BLaER1 (cell line): ENCODE data around the gene KLHL40.
A peak's percentile ranks its signal among the peaks of the same experiment; 100 is the strongest.

ENCODE experiments used
- H3K27ac ChIP-seq: shearing (Covaris generic); formaldehyde crosslinking; 2 replicates; pipeline ENCODE4 v1.8.1; 2022
- H3K27me3 ChIP-seq: shearing (Covaris generic); formaldehyde crosslinking; 2 replicates; pipeline ENCODE4 v1.8.1; 2022
- H3K36me3 ChIP-seq: shearing (Covaris generic); formaldehyde crosslinking; 2 replicates; pipeline ENCODE4 v1.8.1; 2022
- H3K4me1 ChIP-seq: shearing (Covaris generic); formaldehyde crosslinking; 2 replicates; pipeline ENCODE4 v1.8.1; 2022
- H3K4me2 ChIP-seq: shearing (Covaris generic); formaldehyde crosslinking; 2 replicates; pipeline ENCODE4 v1.8.1; 2022
- H3K4me3 ChIP-seq: shearing (Covaris generic); formaldehyde crosslinking; 2 replicates; pipeline ENCODE4 v1.8.1; 2022
- H3K9ac ChIP-seq: shearing (Covaris generic); formaldehyde crosslinking; 2 replicates; pipeline ENCODE4 v1.8.1; 2022
- H3K9me3 ChIP-seq: shearing (Covaris generic); formaldehyde crosslinking; 2 replicates; pipeline ENCODE4 v1.8.1; 2022
- H4K20me1 ChIP-seq: shearing (Covaris generic); formaldehyde crosslinking; 2 replicates; pipeline ENCODE4 v1.8.1; 2022
- Cebpa-rat ChIP-seq: shearing (Covaris generic); IDR thresholded peaks from 2 replicates; pipeline ENCODE4 v1.8.1; 2022

KLHL40 gene

GRCh38 chr3:42667523-42668412 lies 17.6 kb upstream of the KLHL40 start:
- H3K27me3 ChIP-seq = no peaks in the 10 kb centered on the region
- no peak overlapping the region for H3K27ac ChIP-seq

GRCh38 chr3:42668413-42668760 lies 16.9 kb upstream of the KLHL40 start:
- Histone ChIP-seq H3K9me3 (peaks cover 5% of the 10 kb centered on the region; the same call in 1 of the 2 replicates), H3K4me1 (peaks cover 46% of the 10 kb centered on the region), H3K4me2 (no peak overlapping the region), H3K4me3 (no peak overlapping the region), H3K27me3 (no peaks in the 10 kb centered on the region), H3K36me3 (0 out of 2 replicates have a peak, but pooled peaks cover 13% of the 10 kb centered on the region), H3K27ac (no peak overlapping the region), H3K9ac (no peak overlapping the region), H4K20me1 (no peaks in the 10 kb centered on the region)
- no peak for TF ChIP-seq Cebpa-rat

More at GRCh38 chr3:42667523-42668412, 17.6 kb upstream of the KLHL40 start:
- H3K36me3 ChIP-seq = 0 out of 2 replicates have a peak, but pooled peaks cover 13% of the 10 kb centered on the region
- H4K20me1 ChIP-seq = no peaks in the 10 kb centered on the region
- H3K4me1 ChIP-seq = peaks cover 52% of the 10 kb centered on the region
- no peak overlapping the region for H3K4me3 ChIP-seq
- peak overlapping the region; percentile 2; the same call in 1 of the 2 replicates for H3K4me2 ChIP-seq
- no peak overlapping the region for H3K9ac ChIP-seq
- H3K9me3 ChIP-seq = peaks cover 5% of the 10 kb centered on the region; the same call in 1 of the 2 replicates
- TF ChIP-seq Cebpa-rat = no peak

GRCh38 chr3:42668793-42669217 lies 16.5 kb upstream of the KLHL40 start:
- Histone ChIP-seq H3K4me3 (no peak overlapping the region), H3K27me3 (no peaks in the 10 kb centered on the region), H3K9ac (no peak overlapping the region), H4K20me1 (no peaks in the 10 kb centered on the region), H3K9me3 (peaks cover 5% of the 10 kb centered on the region; the same call in 1 of the 2 replicates), H3K36me3 (0 out of 2 replicates have a peak, but pooled peaks cover 13% of the 10 kb centered on the region), H3K4me2 (no peak overlapping the region), H3K27ac (no peak overlapping the region), H3K4me1 (peaks cover 42% of the 10 kb centered on the region)
- TF ChIP-seq Cebpa-rat = no peak

- Histone ChIP-seq H3K9ac (no peak overlapping the region), H3K4me2 (no peak overlapping the region), H3K36me3 (0 out of 2 replicates have a peak, but pooled peaks cover 13% of the 10 kb centered on the region), H3K27ac (no peak overlapping the region), H4K20me1 (no peaks in the 10 kb centered on the region), H3K27me3 (no peaks in the 10 kb centered on the region), H3K4me1 (peaks cover 29% of the 10 kb centered on the region), H3K9me3 (peaks cover 5% of the 10 kb centered on the region; the same call in 1 of the 2 replicates), H3K4me3 (no peak overlapping the region)
- no peak for TF ChIP-seq Cebpa-rat
Measured at GRCh38 chr3:42670051-42670576, 15.2 kb upstream of the KLHL40 start.

GRCh38 chr3:42670670-42671069 lies 14.7 kb upstream of the KLHL40 start:
- Histone ChIP-seq H3K4me2 (no peak overlapping the region), H3K4me1 (peaks cover 24% of the 10 kb centered on the region), H3K4me3 (no peak overlapping the region), H3K36me3 (0 out of 2 replicates have a peak, but pooled peaks cover 10% of the 10 kb centered on the region), H3K27me3 (no peaks in the 10 kb centered on the region), H4K20me1 (no peaks in the 10 kb centered on the region), H3K9ac (no peak overlapping the region), H3K9me3 (peaks cover 5% of the 10 kb centered on the region; the same call in 1 of the 2 replicates), H3K27ac (no peak overlapping the region)
- no peak for TF ChIP-seq Cebpa-rat

- H3K4me2 ChIP-seq = no peak overlapping the region
- peaks cover 14% of the 10 kb centered on the region for H3K9me3 ChIP-seq
- H3K9ac ChIP-seq = no peak overlapping the region
- no peak overlapping the region for H3K27ac ChIP-seq
- H4K20me1 ChIP-seq = no peaks in the 10 kb centered on the region
- no peak overlapping the region for H3K4me3 ChIP-seq
- no peaks in the 10 kb centered on the region for H3K36me3 ChIP-seq
- H3K4me1 ChIP-seq = peaks cover 7% of the 10 kb centered on the region
- no peak for TF ChIP-seq Cebpa-rat
- H3K27me3 ChIP-seq = no peaks in the 10 kb centered on the region
Measured at GRCh38 chr3:42672515-42672914, 12.8 kb upstream of the KLHL40 start.

GRCh38 chr3:42673082-42673481 lies 12.3 kb upstream of the KLHL40 start:
- no peak overlapping the region for H3K9ac ChIP-seq
- H4K20me1 ChIP-seq = no peaks in the 10 kb centered on the region
- H3K36me3 ChIP-seq = no peaks in the 10 kb centered on the region
- no peak overlapping the region for H3K4me2 ChIP-seq
- peaks cover under 1% of the 10 kb centered on the region; the same call in 1 of the 2 replicates for H3K4me1 ChIP-seq
- H3K27me3 ChIP-seq = no peaks in the 10 kb centered on the region
- H3K9me3 ChIP-seq = peaks cover 17% of the 10 kb centered on the region
- no peak for TF ChIP-seq Cebpa-rat
- no peak overlapping the region for H3K4me3 ChIP-seq
- no peak overlapping the region for H3K27ac ChIP-seq

GRCh38 chr3:42674146-42674545 lies 11.2 kb upstream of the KLHL40 start:
- Histone ChIP-seq H3K4me1 (no peaks in the 10 kb centered on the region), H3K9ac (no peak overlapping the region), H3K4me3 (no peak overlapping the region), H3K36me3 (no peaks in the 10 kb centered on the region), H4K20me1 (no peaks in the 10 kb centered on the region), H3K27ac (no peak overlapping the region), H3K9me3 (peaks cover 17% of the 10 kb centered on the region), H3K4me2 (no peak overlapping the region), H3K27me3 (no peaks in the 10 kb centered on the region)
- TF ChIP-seq Cebpa-rat = no peak

- no peak for TF ChIP-seq Cebpa-rat
- Histone ChIP-seq H4K20me1 (no peaks in the 10 kb centered on the region), H3K4me2 (no peak overlapping the region), H3K9ac (no peak overlapping the region), H3K27me3 (no peaks in the 10 kb centered on the region), H3K4me3 (no peak overlapping the region), H3K27ac (no peak overlapping the region), H3K4me1 (no peaks in the 10 kb centered on the region), H3K9me3 (peaks cover 13% of the 10 kb centered on the region), H3K36me3 (no peaks in the 10 kb centered on the region)
Measured at GRCh38 chr3:42675909-42676308, 9.4 kb upstream of the KLHL40 start.

GRCh38 chr3:42678447-42678846 lies 6.9 kb upstream of the KLHL40 start:
- no peak overlapping the region for H3K27ac ChIP-seq
- H3K4me3 ChIP-seq = no peak overlapping the region
- no peaks in the 10 kb centered on the region for H3K36me3 ChIP-seq
- no peaks in the 10 kb centered on the region for H3K4me1 ChIP-seq
- H3K27me3 ChIP-seq = no peaks in the 10 kb centered on the region
- no peak overlapping the region for H3K4me2 ChIP-seq
- peaks cover 13% of the 10 kb centered on the region for H3K9me3 ChIP-seq
- H4K20me1 ChIP-seq = no peaks in the 10 kb centered on the region
- no peak overlapping the region for H3K9ac ChIP-seq
- TF ChIP-seq Cebpa-rat = no peak
